Neutrophil (primary cell): ENCODE data around the gene SOWAHA.

Experiments used
- H3K27ac ChIP-seq: fragments of 200-600 bp; sonication (generic); 2 replicates; pipeline ENCODE4 v1.5.1; 2016; ENCODE audit warnings: mild to moderate bottlenecking, moderate library complexity
- H3K27me3 ChIP-seq: fragments of 200-600 bp; sonication (generic); 2 replicates; pipeline ENCODE4 v1.6.0; 2016; ENCODE audit warnings: mild to moderate bottlenecking
- H3K36me3 ChIP-seq: fragments of 200-600 bp; sonication (generic); 2 replicates; pipeline ENCODE4 v1.5.1; 2017
- H3K4me1 ChIP-seq, 2 experiments: fragments of 200-600 bp in 1 of 2; sonication (generic) in 1 of 2; 1 replicate in 1 of 2; 2 replicates in 1 of 2; pipeline versions ENCODE4 v1.5.1 to v1.6.1; 2013 to 2016; ENCODE audit warnings: low read depth in 1 of 2, low read length in 1 of 2, mild to moderate bottlenecking in 1 of 2, moderate library complexity in 1 of 2; ENCODE audit not compliant: control insufficient read depth in 1 of 2, insufficient read depth in 1 of 2
- H3K4me3 ChIP-seq, 2 experiments: fragments of 200-600 bp in 1 of 2; sonication (generic) in 1 of 2; 1 replicate in 1 of 2; 2 replicates in 1 of 2; pipeline ENCODE4 v1.5.1; 2013 to 2016; ENCODE audit warnings: low read depth in 1 of 2, low read length in 1 of 2, mild to moderate bottlenecking in 1 of 2, moderate library complexity in 1 of 2
- H3K9me3 ChIP-seq: fragments of 200-600 bp; sonication (generic); 2 replicates; pipeline ENCODE4 v1.5.1; 2016
- TF ChIP-seq, protein P1 (sequence below): fragments of 200-600 bp; sonication (generic); IDR thresholded peaks from 2 replicates; pipeline ENCODE4 v1.5.1; 2016; ENCODE audit warnings: antibody characterized with exemption

SOWAHA gene

DNA sequence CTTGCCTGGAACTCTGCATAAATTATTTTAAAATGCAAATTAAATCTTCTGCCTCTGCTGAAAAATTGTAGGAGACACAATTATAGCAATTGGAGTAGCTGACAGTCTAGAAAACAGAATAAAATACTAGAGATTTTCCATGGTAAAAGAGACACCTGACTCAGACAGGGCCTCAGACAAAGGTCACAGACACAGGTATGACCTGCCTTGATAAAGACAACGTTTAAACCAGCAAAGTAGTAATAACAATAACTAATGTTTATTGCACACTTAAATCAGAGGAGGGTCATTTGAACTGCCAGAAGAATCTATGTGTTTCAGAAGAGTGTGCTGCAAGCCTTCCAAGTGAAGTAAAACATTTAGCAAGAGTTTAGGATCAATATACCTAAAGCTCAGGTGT is 3.9 kb downstream of the SOWAHA start:
- peaks cover 100% of the 10 kb centered on the region for H3K27me3 ChIP-seq

DNA sequence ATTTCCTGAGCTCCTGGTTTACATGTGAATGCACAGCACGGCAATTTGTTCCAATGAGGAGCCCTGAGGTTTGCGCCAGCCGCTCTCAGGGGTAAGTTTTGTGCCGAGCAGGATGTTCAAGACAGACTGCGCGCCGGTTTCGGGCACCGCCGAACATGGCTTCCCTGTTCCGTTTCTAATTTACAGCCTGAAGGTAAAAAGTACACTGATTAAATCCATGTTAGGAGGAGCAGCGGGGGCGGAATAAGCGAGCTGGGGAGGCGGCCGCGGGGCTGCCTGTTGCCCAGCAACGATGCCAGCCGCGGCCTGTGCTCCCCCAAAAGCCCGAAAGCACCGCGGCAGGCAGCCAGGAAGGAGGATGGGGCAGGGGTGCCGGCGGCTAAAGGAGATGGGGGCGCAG is 6.4 kb downstream of the SOWAHA start:
- Histone ChIP-seq H3K9me3 (no peaks in the 10 kb centered on the region), H3K4me1 (no peaks in the 10 kb centered on the region), H3K27ac (no peak overlapping the region), H3K36me3 (no peaks in the 10 kb centered on the region), H3K4me3 (no peak overlapping the region), H3K27me3 (peaks cover 100% of the 10 kb centered on the region)
- TF ChIP-seq, protein P1, sequence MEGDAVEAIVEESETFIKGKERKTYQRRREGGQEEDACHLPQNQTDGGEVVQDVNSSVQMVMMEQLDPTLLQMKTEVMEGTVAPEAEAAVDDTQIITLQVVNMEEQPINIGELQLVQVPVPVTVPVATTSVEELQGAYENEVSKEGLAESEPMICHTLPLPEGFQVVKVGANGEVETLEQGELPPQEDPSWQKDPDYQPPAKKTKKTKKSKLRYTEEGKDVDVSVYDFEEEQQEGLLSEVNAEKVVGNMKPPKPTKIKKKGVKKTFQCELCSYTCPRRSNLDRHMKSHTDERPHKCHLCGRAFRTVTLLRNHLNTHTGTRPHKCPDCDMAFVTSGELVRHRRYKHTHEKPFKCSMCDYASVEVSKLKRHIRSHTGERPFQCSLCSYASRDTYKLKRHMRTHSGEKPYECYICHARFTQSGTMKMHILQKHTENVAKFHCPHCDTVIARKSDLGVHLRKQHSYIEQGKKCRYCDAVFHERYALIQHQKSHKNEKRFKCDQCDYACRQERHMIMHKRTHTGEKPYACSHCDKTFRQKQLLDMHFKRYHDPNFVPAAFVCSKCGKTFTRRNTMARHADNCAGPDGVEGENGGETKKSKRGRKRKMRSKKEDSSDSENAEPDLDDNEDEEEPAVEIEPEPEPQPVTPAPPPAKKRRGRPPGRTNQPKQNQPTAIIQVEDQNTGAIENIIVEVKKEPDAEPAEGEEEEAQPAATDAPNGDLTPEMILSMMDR: no peak

More for the DNA sequence above, 3.9 kb downstream of the SOWAHA start:
- no peaks in the 10 kb centered on the region for H3K9me3 ChIP-seq
- peaks cover 0 to 8% of the 10 kb centered on the region in 2 experiments for H3K4me1 ChIP-seq
- no peaks in the 10 kb centered on the region for H3K36me3 ChIP-seq
- H3K4me3 ChIP-seq: no peak overlapping the region
- no peak overlapping the region for H3K27ac ChIP-seq
- TF ChIP-seq, protein P1: no peak

GRCh38 chr5:132820162-132820754 is 7.2 kb downstream of the SOWAHA start:
- H3K27me3 ChIP-seq: peaks cover 100% of the 10 kb centered on the region
- no peak overlapping the region for H3K4me3 ChIP-seq

DNA sequence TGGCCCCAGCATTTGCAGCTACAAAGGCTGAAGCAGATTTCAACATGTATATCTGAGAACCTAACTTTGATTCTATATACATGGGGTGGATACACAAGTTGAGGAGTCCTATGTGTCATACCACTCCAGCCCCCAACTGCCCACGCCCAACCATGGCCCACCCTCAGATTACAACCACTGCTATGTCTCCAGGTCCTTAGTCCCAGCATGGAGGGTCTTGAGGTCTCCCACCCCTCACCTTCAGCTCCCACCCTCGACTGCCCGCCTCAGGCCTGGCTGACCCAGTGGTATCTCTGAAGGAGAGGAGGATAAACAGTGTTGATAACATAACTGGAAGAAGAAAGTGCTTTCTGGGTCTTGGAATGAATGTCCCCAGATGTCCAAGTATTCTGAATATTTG is 8.2 kb downstream of the SOWAHA start:
- TF ChIP-seq, protein P1: no peak
- H3K27ac ChIP-seq: no peak overlapping the region
- peaks cover 0 to 10% of the 10 kb centered on the region in 2 experiments for H3K4me1 ChIP-seq
- H3K9me3 ChIP-seq: no peaks in the 10 kb centered on the region
- no peaks in the 10 kb centered on the region for H3K36me3 ChIP-seq
- H3K27me3 ChIP-seq: peaks cover 100% of the 10 kb centered on the region
- H3K4me3 ChIP-seq: no peak overlapping the region

More at GRCh38 chr5:132820162-132820754, 7.2 kb downstream of the SOWAHA start:
- Histone ChIP-seq H3K4me1 (peaks cover 0 to 3% of the 10 kb centered on the region in 2 experiments), H3K27ac (no peak overlapping the region), H3K9me3 (no peaks in the 10 kb centered on the region), H3K36me3 (no peaks in the 10 kb centered on the region)
- TF ChIP-seq, protein P1: peak; percentile 83

DNA sequence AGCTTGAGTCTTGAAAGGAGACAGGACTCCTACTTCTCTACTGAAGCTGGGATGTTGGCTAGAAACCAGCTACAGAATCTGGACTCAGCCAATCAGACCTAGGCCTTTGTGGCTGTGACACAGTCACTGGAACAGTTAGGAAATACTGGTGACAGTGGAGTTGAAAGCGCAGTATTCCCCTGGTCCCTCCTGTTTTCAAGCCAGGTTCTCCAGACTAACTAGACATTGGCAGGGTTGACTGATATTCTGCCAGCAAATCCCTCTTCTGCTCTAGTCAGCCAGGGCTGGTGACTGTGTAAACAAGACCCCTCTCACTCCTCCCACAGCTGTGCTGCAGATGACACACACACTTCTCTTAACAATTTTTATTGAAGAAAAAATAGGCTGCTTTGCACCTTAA is 8.7 kb downstream of the SOWAHA start:
- no peaks in the 10 kb centered on the region for H3K9me3 ChIP-seq
- H3K27ac ChIP-seq: no peak overlapping the region
- H3K4me3 ChIP-seq: no peak overlapping the region
- TF ChIP-seq, protein P1: no peak
- peaks cover 0 to 10% of the 10 kb centered on the region in 2 experiments for H3K4me1 ChIP-seq
- peaks cover 100% of the 10 kb centered on the region for H3K27me3 ChIP-seq
- no peaks in the 10 kb centered on the region for H3K36me3 ChIP-seq
